SKM-1 (cell line): ENCODE data around the gene CTNNA2.

Experiments
- DNase-seq: peaks from one replicate; lab custom pipeline; 2025; ENCODE audit not compliant: unreplicated experiment; lab: John Stamatoyannopoulos, UW

The CTNNA2 gene

DNA sequence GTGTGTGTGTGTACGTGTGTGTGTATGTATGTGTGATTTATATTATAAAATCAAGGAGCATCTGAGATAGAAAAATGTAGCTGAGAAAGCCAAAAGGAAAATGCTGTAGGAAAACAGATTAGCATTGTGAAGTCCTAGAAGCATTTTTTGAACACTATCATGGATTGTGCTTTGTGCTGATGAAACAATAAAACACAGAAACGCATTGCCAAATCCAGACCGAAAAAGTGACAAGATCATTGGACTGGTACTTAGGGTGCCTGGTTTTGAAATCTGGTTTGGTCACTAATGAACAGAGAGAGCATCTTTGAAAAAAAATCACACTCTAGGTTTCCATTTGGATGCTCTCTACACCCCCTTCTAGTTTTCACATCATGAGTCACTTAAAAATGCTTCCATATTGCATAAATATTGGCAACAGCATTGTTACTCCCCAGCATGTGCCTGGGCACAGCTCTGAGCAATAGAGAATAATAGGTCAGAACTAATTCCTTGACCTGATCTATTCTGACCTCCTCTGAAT, 1006.3 kb downstream of the CTNNA2 start:
- no peak for DNase-seq

DNA sequence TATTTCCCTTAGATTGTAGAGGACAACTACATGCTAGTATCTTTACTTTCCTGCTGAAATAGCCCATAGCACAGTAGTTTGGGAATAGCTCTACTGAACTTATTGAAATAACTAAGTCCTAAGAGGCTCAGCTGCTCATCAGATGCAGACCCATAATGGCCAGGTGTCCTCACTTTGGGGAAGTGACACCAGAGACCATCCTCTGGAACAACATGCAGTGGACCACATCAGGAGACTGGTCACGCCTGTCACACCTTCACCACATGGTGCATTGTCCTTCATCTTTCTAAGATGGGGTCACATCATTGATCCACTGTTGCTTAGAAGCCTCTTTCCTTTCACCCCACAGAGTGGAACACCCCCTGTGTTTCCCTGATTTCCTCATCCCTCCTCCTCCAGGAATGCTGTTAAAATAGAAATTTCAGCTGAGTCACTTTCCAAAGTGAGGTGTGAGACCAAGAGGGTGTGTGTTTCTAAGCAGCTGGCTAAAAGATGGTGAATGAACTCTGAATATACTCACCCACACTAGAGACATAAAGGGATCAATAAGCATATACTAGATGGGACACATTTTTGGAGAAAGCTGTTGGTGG, 1006.9 kb downstream of the CTNNA2 start:
- DNase-seq: no peak

DNA sequence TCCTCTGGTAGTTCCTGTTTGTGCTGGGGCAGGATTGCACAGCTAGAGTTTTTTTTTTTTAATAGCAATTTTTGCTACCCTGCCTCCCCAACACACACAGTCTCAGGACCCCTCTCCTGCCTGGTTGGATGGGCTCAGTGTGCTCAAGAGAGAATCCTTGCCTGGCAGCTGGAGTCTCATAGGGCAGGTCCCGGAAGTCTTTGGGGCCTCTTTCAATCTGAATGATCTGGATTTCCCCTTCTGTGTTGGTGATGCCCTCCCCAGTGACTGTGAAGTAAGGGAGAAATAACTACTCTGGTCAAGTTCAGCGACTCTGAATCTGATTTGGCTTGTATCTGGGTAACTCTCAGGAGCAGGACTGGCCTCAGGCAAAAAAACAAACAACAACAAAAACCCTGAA, 1012.3 kb downstream of the CTNNA2 start:
- DNase-seq: no peak

DNA sequence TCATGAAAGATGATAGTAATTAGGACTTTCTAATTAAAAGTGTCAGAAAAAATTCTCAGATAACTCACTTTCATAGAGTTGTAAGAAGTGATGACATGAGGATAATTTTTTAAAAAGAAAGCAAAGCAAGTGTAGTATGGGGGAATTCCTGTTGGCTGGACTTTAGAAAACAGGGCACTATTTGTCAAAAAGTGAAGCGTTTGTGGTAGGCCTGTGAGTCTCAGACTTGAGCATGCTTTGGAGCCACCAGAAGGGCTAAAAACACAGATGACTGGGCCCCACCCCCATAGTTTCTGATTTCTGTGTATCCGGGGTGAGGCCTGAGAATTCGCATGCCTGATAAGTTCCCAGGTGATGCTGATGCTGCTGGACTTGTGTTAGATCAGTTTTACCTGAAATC, 1014.3 kb downstream of the CTNNA2 start:
- no peak for DNase-seq

DNA sequence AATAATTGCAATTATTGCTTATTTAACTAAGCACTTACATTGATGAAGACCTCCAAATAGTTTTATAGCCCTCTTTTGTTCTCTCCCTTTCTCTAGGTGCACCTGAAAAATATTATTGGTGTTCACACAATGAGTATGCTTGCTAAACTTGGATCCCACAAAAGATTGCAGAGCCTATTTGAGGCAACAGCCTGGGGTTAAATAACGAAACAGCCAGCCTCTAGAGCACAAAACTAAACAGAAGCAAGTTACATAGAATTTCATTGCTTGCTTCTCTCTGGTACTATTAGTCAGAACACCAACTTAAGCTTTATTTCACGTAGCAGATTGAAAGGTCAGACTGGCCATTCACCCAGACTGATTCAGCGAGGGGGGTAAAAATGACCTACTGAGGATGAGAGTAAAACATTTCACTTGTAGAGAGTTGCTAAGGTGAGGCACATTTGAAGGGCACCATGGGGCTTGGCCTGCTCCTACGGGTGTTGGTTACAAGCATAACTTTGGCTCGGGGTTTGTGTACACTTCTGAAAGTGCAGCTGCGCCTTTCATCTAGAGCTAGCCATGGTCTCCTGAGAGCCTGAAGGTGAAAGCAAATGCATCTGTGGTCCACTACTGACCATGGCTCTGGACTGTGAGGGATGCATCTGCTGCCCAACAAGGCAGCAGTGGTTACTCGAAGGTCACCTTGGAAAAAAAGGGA, 1016.8 kb downstream of the CTNNA2 start:
- no peak for DNase-seq

DNA sequence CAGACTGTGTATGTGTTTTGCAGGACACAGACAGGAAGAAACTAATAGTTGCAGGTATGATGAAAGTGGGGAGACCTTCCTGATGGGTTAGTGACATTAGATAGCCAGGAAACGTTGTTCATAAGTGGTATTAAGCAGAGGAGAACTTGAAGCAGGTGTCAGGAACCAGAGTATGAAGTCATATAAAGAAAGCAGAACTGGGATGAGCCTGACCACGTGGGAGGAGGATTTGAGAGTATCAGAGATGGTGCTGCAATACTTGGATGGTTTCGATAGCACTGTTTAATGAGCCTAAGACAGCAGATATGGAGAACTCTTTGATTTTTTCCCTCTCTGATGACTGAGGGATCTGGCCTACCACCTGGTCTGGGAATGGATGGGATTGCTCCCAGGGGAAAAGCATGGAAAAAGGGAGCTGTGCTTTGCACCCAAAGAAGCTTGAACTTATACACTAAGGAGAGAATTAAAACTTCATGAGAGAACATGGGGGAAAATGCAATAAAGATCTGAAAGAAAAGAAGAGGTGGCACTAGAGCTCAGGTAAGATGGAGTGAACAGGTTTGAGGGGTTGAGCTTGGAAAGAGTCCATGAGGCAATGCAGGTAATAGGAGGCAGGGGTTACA, 1017.7 kb downstream of the CTNNA2 start:
- no peak for DNase-seq

DNA sequence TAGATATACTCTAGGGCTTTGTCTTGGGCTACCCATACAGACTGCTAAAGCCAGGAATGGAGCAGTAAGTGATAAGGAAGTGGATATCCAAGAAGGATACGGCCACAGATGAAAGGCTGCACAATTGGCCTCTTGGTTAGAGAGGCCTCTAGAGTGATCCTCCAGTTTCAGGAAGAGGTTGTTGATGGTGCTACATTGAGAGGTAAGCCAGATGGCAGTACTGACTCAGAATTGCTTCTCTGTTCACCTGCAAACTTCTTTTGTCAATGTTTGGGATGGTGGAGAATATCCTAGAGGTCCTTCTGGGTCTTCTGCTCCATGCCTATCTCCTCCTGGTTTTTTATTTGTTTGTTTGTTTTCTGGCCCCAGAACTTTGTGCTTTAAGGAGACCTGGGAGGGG, 1018.5 kb downstream of the CTNNA2 start:
- DNase-seq: no peak

DNA sequence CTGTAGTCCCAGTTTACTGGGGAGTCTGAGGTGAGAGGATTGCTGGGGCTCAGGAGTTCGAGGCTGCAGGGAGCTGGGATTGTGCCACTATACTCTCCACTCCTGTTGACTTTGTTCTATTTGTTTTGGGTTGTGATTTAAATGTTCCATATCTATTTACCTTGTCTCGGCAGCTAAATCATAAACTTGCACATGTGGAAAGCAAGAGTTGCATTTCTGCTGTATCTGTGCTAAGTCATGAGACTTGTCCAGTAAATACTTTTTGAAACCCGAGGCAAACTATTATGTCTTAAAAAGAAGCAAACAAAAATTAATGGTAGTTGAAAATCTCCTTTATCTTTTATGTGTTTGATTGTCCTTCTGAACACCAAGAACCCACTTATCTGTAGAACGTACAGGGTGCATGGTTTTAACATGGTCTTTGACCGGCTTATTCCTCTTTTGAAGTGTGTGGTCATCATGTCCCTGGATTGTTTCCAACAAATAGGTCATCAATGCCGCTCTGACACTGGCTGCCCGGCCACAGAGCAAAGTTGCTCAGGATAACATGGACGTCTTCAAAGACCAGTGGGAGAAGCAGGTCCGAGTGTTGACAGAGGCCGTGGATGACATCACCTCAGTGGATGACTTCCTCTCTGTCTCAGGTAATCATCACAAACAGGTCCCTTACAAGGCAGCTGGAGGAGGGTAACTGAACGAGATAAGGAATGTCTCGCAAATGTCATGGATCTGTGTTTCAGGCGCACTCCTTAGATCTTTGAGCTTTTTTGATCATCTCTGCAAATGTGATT, 1032.8 kb downstream of the CTNNA2 start:
- DNase-seq: no peak

DNA sequence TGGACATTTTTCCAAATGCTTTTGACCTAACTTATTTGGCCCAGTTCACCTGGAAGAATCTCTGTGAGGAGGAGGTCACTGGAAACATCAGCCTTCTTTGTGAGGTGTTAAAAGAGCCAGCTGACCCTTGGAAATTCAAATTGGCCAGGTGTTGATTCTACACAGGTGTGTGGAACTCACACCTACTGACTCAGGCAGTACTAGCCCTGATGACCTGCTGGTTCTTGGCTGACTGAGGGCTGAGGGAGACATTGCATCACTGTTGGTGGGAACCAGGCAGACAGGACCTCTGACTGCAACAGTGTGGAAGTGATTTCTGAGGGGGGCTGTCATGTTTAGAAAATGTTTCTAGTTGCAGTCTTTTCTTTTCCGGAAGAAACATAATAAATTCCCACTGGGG, 1033.9 kb downstream of the CTNNA2 start:
- DNase-seq: no peak

DNA sequence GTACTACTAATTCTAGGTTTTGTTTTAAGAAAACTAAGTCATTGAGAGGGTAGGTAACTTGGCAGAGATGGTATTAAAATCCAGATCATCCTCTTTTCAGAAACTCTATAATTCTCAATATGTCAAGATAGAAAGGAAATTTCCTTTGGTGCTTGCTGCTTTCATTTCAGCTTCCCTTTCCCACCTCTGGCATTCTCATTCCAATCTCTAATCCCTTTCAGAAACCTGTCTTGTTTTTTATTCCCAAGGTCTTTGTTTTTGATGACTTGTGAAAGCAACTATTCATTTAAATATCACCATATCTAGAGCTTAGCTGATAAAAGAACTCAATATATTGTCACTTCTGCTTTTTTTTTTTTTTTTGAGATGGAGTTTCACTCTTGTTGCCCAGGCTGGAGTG, 1034.5 kb downstream of the CTNNA2 start:
- no peak for DNase-seq

DNA sequence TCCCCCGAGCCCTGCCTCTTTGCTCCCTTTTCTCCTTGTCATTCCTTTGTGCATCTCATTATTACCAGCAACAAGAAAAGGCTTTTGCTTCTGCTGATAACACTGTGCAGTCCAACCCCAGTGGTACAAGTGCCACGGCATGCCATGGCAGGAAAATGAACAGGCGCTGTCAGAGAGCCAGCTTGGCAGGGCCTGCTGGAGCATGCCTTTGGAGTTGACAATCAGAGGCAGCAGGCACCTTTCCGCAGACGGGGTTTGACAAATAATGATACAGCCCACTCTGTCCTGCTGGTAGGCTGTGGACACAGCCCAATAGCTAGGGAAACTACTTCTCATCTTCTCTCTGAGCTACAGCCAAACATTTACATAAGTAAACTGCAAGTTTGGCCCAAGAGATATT, 1035.6 kb downstream of the CTNNA2 start:
- no peak for DNase-seq

DNA sequence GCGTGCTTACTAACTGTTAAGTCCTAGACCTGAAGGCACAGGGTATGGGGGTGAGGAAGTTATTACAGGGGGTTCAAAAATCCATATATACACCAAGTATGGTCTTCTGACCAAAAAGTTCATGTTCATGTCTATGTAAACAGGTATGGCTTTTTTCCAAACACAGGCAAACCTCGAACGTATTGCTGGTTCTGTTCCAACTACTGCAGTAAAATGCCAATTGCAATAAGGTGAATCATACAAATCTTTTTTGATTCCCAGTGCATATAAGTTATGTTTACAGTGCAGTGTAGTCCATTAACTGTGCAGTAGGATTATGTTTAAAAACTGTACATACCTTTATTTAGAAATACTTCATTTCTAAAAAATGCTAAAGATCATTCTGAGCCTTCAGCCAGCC, 1037.0 kb downstream of the CTNNA2 start:
- DNase-seq: no peak

DNA sequence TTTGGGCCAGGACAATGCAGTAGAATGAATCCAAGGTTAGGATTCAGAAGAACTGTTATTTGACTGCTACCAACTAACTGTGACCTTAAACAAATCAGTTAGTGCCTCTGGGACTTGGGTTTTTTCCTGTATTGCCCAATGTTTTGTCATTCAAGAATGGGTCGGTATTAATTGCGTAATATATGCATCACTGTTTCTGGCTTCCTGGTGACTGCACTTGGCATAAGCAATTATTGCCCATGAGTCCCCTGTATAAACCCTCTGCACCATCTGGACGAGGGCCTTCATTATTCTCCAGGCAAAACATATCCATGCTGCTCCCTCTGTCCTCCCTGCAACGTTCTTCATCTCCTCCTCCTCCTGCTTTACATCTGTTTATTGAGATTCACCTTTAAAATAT, 1047.5 kb downstream of the CTNNA2 start:
- DNase-seq: no peak

DNA sequence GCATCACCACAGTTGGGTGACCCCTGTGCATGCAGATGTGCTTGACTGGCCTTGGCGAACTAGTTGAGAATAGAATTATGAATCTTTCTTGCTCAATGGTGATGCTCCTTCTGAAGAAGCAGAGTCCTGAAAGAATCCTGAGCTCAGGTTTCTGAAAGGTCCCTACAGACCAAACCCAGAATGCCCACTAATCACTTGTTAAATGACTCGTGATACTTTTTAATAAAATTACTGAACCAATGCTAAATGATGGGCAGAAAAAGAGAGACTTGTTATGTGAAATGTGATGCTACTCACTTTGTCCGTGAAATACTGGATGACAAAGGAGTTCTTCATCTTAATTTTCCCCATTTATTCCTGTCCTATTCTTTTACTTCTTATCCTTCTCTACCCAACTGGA, 1055.2 kb downstream of the CTNNA2 start:
- no peak for DNase-seq

DNA sequence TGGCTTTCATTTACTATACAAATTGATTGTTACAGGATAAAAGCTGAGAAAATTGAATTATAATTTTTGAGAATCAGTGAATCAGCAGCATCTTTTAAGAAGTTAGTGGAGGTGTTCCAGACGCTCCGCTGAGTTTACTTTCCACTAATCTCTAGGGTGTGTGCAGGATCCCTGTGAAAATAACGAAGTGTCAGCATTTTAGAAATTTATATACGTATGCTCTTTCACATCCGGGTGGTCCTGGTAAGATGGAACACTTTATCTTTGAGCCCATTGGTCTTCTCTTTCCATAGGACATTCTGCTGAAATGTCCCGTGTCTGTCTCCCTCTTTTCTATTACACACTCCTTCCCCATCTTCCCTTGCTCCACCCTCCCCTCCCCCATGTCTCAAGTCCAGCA, 1060.3 kb downstream of the CTNNA2 start:
- no peak for DNase-seq

DNA sequence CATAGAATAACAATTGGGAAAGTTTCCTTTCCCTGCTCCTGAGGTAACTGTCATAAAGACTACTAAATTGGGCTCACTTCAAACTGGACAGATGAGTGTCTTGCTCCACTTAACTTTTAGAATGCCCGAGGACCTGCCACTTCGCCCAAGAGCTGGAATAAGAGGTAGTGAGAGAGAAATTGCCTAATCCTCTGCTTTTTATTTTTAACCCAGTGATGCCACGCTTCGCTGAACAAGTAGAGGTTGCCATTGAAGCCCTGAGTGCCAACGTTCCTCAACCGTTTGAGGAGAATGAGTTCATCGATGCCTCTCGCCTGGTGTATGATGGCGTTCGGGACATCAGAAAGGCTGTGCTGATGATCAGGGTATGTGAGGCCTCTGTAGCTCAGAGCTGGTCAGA, 1061.1 kb downstream of the CTNNA2 start:
- no peak for DNase-seq

DNA sequence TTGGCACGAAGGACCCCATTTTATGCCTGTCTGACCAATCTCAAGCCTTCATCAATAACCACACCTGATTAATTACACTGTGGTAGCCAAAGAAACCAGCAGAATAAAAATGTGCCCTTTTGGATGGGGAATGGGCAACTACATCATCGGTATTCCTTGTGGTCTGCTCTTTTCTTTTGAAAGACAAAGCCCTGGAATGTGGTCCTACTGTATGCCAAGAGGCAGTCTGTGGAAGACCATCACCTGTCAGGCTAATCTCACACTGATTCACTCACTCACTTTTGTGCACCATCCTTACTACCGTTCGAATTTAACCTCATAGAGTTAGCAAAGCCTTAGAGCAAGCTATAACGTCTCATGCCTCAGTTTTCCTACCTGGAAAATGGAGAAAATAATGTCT, 1066.9 kb downstream of the CTNNA2 start:
- no peak for DNase-seq

DNA sequence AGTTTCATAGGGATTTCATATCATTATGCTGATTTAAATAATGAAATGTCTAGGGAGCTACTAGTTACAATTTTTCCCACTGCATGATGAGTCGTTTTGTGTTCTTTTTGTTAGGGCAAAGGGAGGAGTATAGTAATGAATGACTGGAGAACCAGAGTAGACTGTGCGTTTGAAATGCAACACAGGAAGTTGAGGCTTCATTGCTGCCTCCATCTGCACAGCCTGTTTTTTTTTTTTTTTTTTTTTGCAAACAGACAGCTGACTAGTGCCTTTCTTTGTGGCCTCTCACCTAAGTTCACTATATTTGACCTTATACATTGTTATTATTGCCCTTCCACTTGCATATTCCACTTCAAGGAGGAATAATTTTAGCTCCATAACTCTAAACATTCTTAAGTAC, 1078.4 kb downstream of the CTNNA2 start:
- DNase-seq: no peak

DNA sequence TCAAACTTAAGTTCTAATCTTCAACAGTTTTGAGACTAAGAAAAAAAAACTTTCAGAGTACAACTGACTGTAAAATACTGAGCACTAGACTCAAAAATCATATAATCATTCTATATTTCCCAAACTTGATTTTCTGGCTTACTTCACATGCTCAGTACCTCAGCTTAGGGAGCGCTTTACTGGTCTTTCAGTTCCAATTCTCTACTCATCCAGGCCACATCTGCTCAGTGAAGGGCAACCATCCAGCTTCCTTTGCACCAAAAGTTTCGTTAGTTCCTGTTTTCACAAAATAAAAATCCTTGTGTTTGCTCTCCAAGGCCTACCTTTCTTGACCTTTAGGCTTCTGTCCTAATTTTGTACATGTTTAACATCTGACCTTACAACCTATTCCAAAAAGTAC, 1079.3 kb downstream of the CTNNA2 start:
- DNase-seq: no peak

DNA sequence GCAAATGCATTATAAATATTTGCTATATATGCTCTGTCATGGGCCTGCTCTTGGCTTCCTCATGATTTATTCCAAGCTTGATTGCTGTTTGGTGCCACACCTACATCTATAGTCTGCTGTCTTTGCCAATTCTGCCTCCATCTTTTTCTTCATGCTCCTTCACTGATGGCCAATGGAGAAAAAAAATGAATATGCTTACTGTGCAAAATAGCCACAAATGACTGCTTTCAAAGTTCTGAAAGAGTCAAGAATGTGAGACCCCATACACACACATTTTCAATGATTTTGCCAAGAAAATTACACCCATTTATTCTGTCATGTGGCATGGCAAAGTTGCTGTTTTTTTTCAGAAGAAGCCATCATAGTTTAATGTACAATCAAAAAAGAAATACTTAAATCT, 1097.3 kb downstream of the CTNNA2 start:
- DNase-seq: no peak

DNA sequence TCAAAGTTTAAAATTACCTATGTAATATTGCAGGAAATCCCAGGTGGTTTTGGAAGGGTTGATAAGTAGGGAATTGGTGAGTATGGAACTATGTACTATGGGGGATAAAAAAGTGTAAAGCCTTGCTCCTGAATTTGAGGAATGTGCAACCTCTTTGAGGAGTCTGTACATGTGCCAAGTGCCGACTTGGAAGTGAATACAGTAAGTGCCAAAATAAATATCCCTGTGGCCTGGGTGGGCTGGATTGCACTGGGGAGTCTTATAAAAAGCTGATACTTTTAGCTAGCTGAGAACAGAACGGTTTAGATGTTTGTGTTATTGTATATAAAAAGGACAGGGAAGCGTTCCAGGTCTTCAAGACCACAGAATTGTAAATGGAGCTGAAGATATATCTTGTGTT, 1108.8 kb downstream of the CTNNA2 start:
- no peak for DNase-seq

DNA sequence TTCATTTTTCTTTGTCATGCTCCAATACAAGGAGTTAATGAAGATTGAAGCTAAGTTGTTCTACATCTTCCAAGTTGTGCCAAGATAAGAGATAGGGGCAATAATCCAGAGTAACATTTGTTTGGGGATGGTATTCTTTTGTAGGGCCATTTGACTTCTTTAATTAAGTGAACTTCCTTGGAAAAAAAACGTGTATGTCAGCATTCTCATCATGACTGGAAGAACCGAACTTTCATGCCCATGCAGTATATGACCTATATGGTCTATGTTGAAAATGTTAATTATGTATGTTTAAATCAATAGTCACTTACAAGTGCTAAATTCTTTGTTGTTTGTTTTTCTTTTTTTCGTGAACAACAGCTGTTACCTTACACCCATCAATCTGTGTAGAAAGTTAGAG, 1111.2 kb downstream of the CTNNA2 start:
- no peak for DNase-seq
